SJSA1 (cell line): ENCODE measurements around the gene AMBRA1. TPM values are rescaled to one million over a fixed set of nuclear protein-coding genes. Genes with fewer than 3 reads are reported as not detected.
A peak's percentile ranks its signal among the peaks of the same experiment; 100 is the strongest.

ENCODE experiments used
- DNase-seq, 2 experiments: peaks; one replicate each; pipeline ENCODE4 v3.0.0-alpha.2; 2015 to 2020; ENCODE audit warnings: low spot score in 2 of 2, low read depth in 1 of 2
- H3K27ac ChIP-seq: fragments of 250-450 bp; sonication (Bioruptor Pico); 2 replicates; pipeline ENCODE4 v1.5.1; 2020; ENCODE audit warnings: mild to moderate bottlenecking, moderate library complexity
- H3K27me3 ChIP-seq: fragments of 250-450 bp; sonication (Bioruptor Pico); replicated peaks from 2 replicates; pipeline ENCODE4 v1.5.1; 2020; ENCODE audit warnings: mild to moderate bottlenecking, moderate library complexity
- H3K36me3 ChIP-seq: fragments of 250-450 bp; sonication (Bioruptor Pico); 2 replicates; pipeline ENCODE4 v1.5.1; 2020; ENCODE audit warnings: mild to moderate bottlenecking
- H3K4me1 ChIP-seq: fragments of 250-450 bp; sonication (Bioruptor Pico); replicated peaks from 2 replicates; pipeline ENCODE4 v1.6.1; 2021; ENCODE audit warnings: mild to moderate bottlenecking
- H3K4me3 ChIP-seq: fragments of 250-450 bp; sonication (Bioruptor Pico); 2 replicates; pipeline ENCODE4 v1.5.1; 2020; ENCODE audit warnings: mild to moderate bottlenecking
- H3K9me3 ChIP-seq: fragments of 250-450 bp; sonication (Bioruptor Pico); replicated peaks from 2 replicates; pipeline ENCODE4 v1.5.1; 2020; ENCODE audit warnings: mild to moderate bottlenecking
- total RNA-seq: library from RNA; depleted of rRNA; stranded (reverse); fragments of >200 nt; shearing (Covaris generic); gene quantifications from 2 replicates; pipeline ENCODE4 v1.2.3, GENCODE V29; 2014

The AMBRA1 gene
- total RNA-seq, 1 experiment from 2014 or later, result 16.4 TPM

- no peak for DNase-seq
- Histone ChIP-seq H3K4me3 (no peak overlapping the region), H3K27ac (no peak overlapping the region)
These were observed 81.5 kb downstream of the AMBRA1 start for GRCh38 chr11:46512261-46512881.

GRCh38 chr11:46511342-46511741, 82.5 kb downstream of the AMBRA1 start:
- Histone ChIP-seq H3K36me3 (peaks cover 8% of the 10 kb centered on the region; the same call in 1 of the 2 replicates), H3K27ac (no peak overlapping the region), H3K9me3 (no peaks in the 10 kb centered on the region), H3K4me3 (no peak overlapping the region), H3K27me3 (no peaks in the 10 kb centered on the region), H3K4me1 (peaks cover 11% of the 10 kb centered on the region)
- no peak for DNase-seq

More at GRCh38 chr11:46512261-46512881, 81.5 kb downstream of the AMBRA1 start:
- Histone ChIP-seq H3K4me1 (peaks cover 12% of the 10 kb centered on the region), H3K9me3 (no peaks in the 10 kb centered on the region), H3K36me3 (peaks cover 8% of the 10 kb centered on the region; the same call in 1 of the 2 replicates), H3K27me3 (no peaks in the 10 kb centered on the region)

GRCh38 chr11:46508360-46508759, 85.5 kb downstream of the AMBRA1 start:
- no peak overlapping the region for H3K27ac ChIP-seq
- peaks cover 21% of the 10 kb centered on the region for H3K4me1 ChIP-seq
- peaks cover 18% of the 10 kb centered on the region for H3K36me3 ChIP-seq
- no peak for DNase-seq
- no peaks in the 10 kb centered on the region for H3K9me3 ChIP-seq
- no peaks in the 10 kb centered on the region for H3K27me3 ChIP-seq
- no peak overlapping the region for H3K4me3 ChIP-seq

- Histone ChIP-seq H3K27me3 (no peaks in the 10 kb centered on the region), H3K4me3 (no peak overlapping the region), H3K9me3 (no peaks in the 10 kb centered on the region), H3K36me3 (peaks cover 21% of the 10 kb centered on the region), H3K27ac (no peak overlapping the region), H3K4me1 (peaks cover 21% of the 10 kb centered on the region)
- no peak for DNase-seq
These were observed 87.4 kb downstream of the AMBRA1 start for GRCh38 chr11:46506483-46506791.

- H3K27me3 ChIP-seq, result no peaks in the 10 kb centered on the region
- peaks cover 21% of the 10 kb centered on the region for H3K4me1 ChIP-seq
- DNase-seq, result no peak
- peaks cover 21% of the 10 kb centered on the region for H3K36me3 ChIP-seq
- H3K9me3 ChIP-seq, result no peaks in the 10 kb centered on the region
- H3K27ac ChIP-seq, result peak overlapping the region; percentile 36; the same call in 1 of the 2 replicates
- no peak overlapping the region for H3K4me3 ChIP-seq
These were observed 87.9 kb downstream of the AMBRA1 start for GRCh38 chr11:46505741-46506482.

- Histone ChIP-seq H3K27me3 (no peaks in the 10 kb centered on the region), H3K9me3 (no peaks in the 10 kb centered on the region), H3K4me3 (no peak overlapping the region), H3K27ac (peak overlapping the region; percentile 18), H3K4me1 (peaks cover 21% of the 10 kb centered on the region), H3K36me3 (peaks cover 21% of the 10 kb centered on the region)
- DNase-seq, result peak; percentile 68 to 79
These were observed 88.8 kb downstream of the AMBRA1 start for GRCh38 chr11:46504817-46505613.

GRCh38 chr11:46499821-46500220, 94.0 kb downstream of the AMBRA1 start:
- Histone ChIP-seq H3K36me3 (peaks cover 15% of the 10 kb centered on the region), H3K27ac (no peak overlapping the region), H3K27me3 (no peaks in the 10 kb centered on the region), H3K9me3 (no peaks in the 10 kb centered on the region), H3K4me1 (peaks cover 6% of the 10 kb centered on the region), H3K4me3 (no peak overlapping the region)
- DNase-seq, result no peak

GRCh38 chr11:46498968-46499367, 94.9 kb downstream of the AMBRA1 start:
- no peak for DNase-seq
- Histone ChIP-seq H3K27me3 (no peaks in the 10 kb centered on the region), H3K27ac (no peak overlapping the region), H3K9me3 (no peaks in the 10 kb centered on the region), H3K4me3 (no peak overlapping the region), H3K4me1 (no peaks in the 10 kb centered on the region; the same call in 1 of the 2 replicates), H3K36me3 (peaks cover 7% of the 10 kb centered on the region)

- no peaks in the 10 kb centered on the region for H3K27me3 ChIP-seq
- no peak overlapping the region for H3K4me3 ChIP-seq
- no peak overlapping the region for H3K27ac ChIP-seq
- H3K36me3 ChIP-seq, result peaks cover 6% of the 10 kb centered on the region
- H3K9me3 ChIP-seq, result no peaks in the 10 kb centered on the region
- H3K4me1 ChIP-seq, result no peaks in the 10 kb centered on the region
- DNase-seq, result no peak
These were observed 95.6 kb downstream of the AMBRA1 start for GRCh38 chr11:46498179-46498578.

- Histone ChIP-seq H3K4me3 (no peak overlapping the region), H3K27ac (no peak overlapping the region), H3K9me3 (no peaks in the 10 kb centered on the region), H3K27me3 (no peaks in the 10 kb centered on the region), H3K4me1 (no peaks in the 10 kb centered on the region), H3K36me3 (peaks cover 7% of the 10 kb centered on the region)
- no peak for DNase-seq
These were observed 96.3 kb downstream of the AMBRA1 start for GRCh38 chr11:46497498-46497897.

GRCh38 chr11:46493791-46494190, 100.0 kb downstream of the AMBRA1 start:
- peaks cover 7% of the 10 kb centered on the region; the same call in 1 of the 2 replicates for H3K36me3 ChIP-seq
- no peak for DNase-seq
- H3K4me3 ChIP-seq, result no peak overlapping the region
- no peaks in the 10 kb centered on the region for H3K9me3 ChIP-seq
- no peaks in the 10 kb centered on the region for H3K27me3 ChIP-seq
- no peaks in the 10 kb centered on the region for H3K4me1 ChIP-seq
- H3K27ac ChIP-seq, result no peak overlapping the region

- no peak overlapping the region for H3K4me3 ChIP-seq
- DNase-seq, result no peak
- no peaks in the 10 kb centered on the region for H3K4me1 ChIP-seq
- no peak overlapping the region for H3K27ac ChIP-seq
- peaks cover 7% of the 10 kb centered on the region; the same call in 1 of the 2 replicates for H3K36me3 ChIP-seq
- H3K27me3 ChIP-seq, result no peaks in the 10 kb centered on the region
- H3K9me3 ChIP-seq, result no peaks in the 10 kb centered on the region
These were observed 101.3 kb downstream of the AMBRA1 start for GRCh38 chr11:46492532-46492931.

GRCh38 chr11:46491661-46492330, 102.0 kb downstream of the AMBRA1 start:
- Histone ChIP-seq H3K27ac (no peak overlapping the region), H3K4me3 (no peak overlapping the region), H3K27me3 (no peaks in the 10 kb centered on the region), H3K36me3 (peaks cover 7% of the 10 kb centered on the region; the same call in 1 of the 2 replicates), H3K4me1 (no peaks in the 10 kb centered on the region), H3K9me3 (no peaks in the 10 kb centered on the region)
- DNase-seq, result no peak
